ENCODE results near the gene CNTLN.
"Not testable (repeated sequence)": the region's sequence is repeated elsewhere in the genome, so short reads cannot be mapped to it uniquely, and the experiment has no call there.

CNTLN gene

DNA sequence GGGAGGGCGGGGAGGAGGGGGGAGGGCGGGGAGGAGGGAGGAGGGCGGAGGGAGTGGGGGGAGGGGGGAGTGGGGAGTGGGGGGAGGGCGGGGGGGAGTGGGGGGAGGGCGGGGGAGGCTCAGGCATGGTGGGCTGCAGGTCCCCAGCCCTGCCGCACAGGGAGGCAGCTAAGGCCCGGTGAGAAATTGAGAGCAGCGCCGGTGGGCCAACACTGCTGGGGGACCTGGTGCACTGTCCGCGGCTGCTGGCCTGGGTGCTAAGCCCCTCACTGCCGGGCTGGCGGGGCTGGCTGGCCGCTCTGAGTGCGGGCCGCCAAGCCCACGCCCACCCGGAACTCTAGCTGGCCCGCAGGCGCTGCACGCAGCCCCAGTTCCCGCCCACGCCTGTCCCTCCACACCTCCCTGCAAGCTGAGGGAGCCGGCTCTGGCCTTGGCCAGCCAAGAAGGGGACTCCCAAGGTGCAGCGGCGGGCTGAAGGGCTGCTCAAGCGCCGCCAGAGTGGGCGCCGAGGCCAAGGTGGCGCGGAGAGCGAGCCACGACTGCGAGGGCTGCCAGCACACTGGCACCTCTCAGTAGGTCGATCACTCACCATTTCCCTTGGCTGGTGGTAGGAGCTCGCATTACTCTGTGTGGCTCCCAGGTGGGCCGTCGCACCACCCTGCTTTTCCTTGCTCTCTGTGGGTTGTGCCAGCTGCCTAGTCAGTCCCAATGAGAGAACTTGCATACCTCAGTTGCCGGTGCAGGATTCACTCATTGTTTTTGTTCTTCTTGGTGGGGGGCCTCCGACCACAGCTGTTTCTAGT lies 160.2 kb downstream of the CNTLN start:
- no peak for DNase-seq (ENCODE audit: low read depth in 1 of 2, low spot score in 1 of 2)

DNA sequence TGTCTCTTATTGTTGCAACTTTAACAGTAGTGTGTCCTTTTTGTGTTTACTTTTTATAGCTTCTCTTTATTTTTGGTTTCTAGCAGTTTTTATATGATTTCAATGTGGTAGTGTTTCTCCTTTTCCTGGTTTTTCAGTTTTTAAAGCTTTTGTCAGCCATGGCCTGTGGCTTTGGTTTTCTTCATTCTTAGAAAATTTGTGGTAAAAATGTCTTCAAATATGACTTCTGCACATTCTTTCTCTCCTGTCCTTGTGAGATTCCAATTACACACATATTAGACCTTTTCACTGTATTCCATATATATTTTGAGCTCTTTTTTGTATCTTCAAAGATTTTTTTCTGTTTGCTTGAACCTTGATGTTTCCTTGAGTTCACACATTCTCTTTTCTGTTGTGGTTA lies 180.5 kb downstream of the CNTLN start:
- DNase-seq (ENCODE audit: low read depth in 1 of 2, low spot score in 1 of 2), result no peak

DNA sequence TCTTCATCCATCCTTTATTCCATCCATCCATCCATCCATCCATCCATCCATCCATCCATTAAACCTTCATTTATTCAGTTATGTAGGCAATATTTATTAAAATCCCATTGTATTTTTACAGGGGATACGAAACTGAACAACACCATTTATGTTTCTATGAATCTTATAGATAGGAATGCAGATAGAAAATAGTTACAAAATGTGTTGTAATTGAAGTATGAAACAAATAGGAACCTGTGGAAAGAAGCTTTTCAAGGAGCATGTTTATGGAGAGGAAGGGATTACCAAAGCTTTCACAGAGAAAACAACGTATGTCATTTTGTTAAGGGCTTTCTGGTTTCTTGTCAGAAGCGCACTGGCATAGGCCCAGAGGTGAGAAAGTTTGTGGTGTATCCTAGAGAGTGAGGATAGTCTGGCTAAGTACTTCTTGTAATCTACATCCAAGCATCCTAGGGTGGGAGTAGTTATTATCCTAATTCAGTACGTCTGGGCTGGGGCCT lies 184.0 kb downstream of the CNTLN start:
- no peak for DNase-seq (ENCODE audit: low read depth in 1 of 2, low spot score in 1 of 2)

DNA sequence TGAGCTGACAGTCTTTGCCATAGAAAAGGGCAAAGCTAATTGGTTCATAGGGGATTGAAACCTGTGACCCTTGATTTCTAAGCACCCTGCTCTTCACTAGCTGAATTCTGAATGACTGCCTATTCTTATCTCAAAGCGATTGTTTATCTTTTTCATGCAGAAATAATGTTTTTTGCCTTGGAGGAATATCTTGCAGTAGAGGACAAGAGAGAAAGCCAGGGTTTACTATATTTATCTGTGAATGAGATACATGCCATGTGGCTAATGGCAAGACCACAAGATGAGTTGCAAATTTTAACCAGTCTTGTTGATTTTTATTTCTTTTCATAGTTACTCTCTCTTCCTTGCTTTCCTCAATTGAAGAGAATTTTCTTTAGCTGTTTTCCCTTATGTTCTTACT lies 185.0 kb downstream of the CNTLN start:
- no peak for DNase-seq (ENCODE audit: low read depth in 1 of 2, low spot score in 1 of 2)

DNA sequence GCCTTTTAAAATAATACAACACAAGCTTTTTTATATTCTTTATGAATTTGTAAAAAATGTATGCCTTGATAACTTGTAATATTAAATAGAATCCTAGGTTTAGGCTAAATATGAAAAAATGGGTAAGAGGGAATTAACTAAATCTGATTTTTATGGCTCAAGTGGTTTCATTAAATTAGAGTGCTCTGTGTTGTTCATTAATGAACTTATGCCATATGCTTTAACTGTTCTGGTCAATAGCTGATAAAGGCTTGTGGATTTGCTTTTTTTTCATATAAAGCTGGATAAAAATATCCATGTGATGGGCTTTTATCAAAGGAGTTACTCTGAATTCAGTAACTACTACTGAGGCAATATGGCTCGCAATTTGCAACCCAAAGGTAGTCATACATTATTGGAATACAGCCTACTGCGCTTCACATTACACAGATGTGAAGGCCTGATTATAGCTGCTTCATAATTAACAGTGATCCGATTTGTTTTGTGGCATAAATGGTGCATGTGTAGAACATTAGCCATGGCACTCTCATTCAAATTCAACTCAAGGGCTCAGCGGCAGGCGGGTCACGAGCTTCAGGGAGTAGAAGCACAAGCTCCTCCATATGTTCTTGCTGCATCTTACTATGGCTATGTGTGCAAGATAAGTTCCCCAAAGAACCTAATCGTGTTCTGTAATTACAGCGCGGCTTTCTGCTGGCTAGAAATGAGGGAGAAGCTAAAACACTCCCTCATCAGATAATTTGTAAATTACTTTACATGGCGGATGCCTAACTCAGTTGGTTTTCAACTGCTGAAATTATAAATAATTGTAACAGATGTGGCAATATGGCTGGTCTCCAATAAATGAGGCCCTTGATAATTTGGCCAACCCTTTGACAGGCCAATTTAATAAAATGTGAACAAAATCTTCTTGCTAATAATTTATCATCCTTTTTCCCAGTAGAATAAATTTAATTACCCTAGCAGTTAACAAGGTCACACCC lies 188.3 kb downstream of the CNTLN start:
- DNase-seq (ENCODE audit: low read depth in 1 of 2, low spot score in 1 of 2), result no peak

DNA sequence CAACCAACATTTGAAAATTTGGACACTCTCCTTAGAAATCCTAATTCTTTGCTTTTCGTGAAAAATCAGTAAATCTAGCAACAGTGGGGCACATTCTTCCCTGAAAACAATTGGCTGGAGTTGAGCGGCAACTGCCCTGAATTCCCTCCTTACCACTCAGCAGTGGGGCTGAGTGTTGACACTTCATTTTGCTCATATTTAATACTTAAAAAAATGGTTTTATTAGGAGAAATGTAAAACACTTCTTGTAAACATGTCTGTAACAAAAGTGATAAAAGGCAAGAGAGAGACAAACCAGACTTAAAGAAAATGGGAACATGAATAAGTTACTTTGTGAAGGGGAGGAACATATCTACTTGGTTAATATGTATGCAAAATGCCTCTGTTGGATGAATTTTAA lies 193.5 kb downstream of the CNTLN start:
- DNase-seq (ENCODE audit: low read depth in 1 of 2, low spot score in 1 of 2), result no peak

DNA sequence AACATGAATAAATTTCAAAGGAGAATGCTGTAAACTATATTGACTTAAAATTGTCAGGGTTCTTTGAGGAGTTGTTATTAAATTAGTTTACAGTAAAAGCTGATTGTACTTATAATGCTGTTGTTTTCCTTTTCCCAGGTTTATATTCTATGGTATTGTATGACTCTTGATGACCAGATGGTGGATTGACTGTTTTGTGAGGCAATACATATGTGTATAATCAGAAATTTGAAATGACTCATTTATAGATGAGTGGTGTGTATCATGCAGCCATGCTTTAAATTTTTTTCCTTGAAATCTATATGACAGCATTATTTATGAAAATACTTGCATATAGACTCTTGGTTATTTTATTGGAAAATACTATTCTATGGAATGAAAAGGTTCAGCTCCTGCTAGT lies 195.3 kb downstream of the CNTLN start:
- no peak for DNase-seq (ENCODE audit: low read depth in 1 of 2, low spot score in 1 of 2)

DNA sequence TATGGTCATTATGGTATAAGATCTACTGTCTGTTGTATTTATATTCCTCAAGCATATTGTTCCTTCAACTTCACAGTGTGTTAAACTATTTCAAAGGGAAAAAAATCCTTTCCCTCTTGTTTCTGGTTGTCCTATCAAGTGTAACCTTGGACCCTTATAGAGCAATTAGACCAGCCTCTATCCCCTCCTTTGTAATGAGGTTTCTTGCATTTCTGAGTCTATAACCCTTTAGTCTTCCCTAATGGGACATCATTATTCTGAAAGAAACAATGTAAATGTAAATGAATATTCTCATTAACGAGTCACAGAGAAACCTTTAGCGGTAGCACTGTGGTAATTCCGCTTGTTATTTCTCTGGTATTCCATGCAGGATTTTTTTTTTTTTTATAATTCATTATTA lies 197.3 kb downstream of the CNTLN start:
- no peak for DNase-seq (ENCODE audit: low read depth in 1 of 2, low spot score in 1 of 2)

DNA sequence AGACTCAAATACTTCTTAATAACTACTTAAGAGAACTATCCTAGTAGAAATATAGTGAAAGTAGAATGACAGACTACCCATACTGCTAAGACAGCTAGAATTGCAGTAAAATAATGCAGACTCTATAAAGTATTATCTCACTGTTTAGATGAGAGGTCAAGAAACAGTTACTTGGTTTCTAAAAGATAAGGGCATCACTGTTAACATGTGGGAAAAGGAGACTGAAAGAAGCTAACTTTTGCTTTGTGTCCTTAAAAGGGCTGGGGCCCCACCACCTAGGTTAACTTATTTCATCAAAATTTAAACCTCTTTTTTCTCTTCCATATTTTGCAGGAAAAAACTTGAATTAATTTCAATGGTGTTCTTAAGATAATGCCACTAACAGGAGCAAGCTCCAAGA lies 204.3 kb downstream of the CNTLN start:
- no peak for DNase-seq (ENCODE audit: low read depth in 1 of 2, low spot score in 1 of 2)

DNA sequence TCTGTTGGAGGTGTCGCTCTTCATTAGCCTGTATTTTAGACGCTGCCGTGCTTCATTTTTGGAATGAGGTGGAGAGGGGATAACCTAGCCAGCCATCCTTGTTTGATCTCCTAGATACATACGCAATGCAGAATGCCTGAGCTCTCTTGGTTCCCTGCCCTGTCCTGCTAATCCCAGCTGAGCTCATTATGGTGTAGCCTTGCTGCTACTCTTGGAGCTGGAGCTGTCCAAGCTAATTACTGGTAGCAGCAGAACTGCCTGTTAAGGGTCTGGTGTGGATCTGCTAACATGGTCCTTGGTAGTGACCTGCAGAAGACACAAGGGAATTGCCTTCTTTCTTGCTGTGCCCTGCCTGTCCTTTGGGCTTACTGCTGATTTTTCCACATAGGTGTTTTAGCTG lies 207.9 kb downstream of the CNTLN start:
- DNase-seq (ENCODE audit: low read depth in 1 of 2, low spot score in 1 of 2), result no peak

DNA sequence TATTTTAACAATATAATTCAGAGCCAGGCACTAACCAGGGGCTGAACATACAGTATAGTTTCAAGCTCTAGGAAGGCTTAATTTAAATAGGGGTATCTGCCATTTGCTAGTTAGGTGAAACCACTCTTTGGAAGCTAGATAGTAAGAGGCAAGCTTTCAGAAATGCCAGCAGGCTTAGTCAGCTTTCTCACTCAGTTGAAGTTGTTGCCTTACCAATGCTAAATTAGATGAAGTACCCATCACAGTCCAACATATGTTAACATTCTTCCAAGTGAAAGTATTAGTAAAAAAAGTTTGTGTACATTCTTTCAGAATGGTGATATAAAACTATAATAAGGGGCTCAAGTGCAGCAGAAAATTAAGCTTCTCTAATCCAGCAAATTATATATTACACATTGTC lies 215.0 kb downstream of the CNTLN start:
- no peak for DNase-seq (ENCODE audit: low read depth in 1 of 2, low spot score in 1 of 2)

DNA sequence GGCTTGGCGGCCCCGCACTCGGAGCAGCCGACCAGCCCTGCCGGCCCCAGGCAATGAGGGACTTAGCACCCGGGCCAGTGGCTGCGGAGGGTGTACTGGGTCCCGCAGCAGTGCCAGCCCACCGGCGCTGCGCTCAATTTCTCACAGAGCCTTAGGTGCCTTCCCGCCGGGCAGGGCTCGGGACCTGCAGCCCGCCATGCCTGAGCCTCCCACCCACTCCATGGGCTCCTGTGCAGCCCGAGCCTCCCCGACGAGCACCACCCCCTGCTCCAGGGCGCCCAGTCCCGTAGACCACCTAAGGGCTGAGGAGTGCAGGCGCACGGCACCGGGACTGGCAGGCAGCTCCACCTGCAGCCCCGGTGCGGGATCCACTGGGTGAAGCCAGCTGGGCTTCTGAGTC lies 219.2 kb downstream of the CNTLN start:
- DNase-seq (ENCODE audit: low read depth in 1 of 2, low spot score in 1 of 2), result not testable (repeated sequence)

DNA sequence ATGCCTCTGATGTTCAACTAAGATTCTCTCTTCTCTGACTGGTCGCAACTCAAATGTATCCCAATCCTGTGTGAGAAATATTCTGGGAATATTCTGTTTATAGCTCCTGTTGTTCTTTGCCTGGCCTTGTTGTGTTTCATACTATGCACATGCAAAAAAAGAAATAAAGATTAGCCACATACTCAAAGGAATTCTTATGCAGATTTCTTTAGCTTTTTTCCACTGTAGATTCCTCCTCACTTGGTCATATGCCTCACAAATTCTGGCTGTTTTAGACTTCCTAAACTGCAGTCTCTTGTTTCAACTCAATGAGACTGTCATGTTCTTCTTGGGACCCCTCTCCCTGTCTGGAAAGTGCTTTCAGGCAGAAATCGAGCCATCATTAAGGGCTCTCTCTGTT lies 226.5 kb downstream of the CNTLN start:
- no peak for DNase-seq (ENCODE audit: low read depth in 1 of 2, low spot score in 1 of 2)

DNA sequence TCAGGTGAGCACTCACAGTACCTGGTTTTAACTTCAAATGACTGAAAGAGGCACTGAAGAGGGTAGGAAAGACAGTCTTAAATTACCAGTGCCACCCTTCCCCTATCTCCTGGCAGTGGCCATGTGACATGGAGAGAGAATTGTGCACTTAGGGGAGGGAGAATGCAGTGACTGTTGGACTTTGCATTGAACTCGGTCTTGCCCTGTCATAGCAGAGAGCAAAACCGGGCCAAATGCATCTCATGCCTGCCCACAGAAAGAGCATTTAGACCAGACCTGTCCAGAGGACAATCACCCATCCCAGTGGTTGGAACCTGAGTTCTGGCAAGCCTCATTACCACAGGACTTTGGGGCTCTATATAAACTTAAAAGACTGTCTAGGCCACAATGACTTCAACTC lies 232.2 kb downstream of the CNTLN start:
- DNase-seq (ENCODE audit: low read depth in 1 of 2, low spot score in 1 of 2), result no peak

DNA sequence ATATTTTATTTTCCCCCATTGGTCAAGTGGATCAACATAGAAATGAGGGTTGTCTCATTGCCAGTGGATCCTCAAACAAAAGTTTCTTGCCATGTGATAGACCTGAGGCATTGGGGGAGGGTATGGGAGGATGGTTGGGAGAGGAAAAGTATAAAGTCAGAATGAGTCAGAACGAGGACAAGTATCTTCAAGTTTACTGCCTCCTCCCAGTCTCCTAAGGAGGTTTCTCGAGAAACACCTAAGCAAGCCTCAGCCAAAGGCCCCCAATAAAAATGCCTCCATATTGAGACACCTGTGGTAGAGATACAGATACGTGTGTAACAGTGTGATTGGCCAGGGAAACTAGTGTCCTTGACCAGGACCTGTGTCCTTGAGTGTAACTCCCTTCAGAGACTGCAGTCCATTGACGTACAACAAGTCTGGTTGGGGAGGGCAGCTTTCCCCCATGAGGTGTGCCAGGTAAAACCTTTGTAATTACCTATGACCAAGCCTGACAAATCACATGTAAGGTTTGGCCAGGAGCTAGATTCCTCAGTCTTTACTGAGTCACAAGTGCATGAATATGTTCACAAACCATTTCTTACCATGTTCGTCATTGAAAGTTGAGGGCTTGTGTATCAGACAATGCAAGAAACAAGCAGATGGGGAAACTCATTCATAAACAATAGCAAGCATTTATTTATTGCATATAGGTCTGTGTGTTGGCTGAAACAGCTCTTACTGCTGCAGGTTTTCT lies 245.5 kb downstream of the CNTLN start:
- DNase-seq (ENCODE audit: low read depth in 1 of 2, low spot score in 1 of 2), result no peak

DNA sequence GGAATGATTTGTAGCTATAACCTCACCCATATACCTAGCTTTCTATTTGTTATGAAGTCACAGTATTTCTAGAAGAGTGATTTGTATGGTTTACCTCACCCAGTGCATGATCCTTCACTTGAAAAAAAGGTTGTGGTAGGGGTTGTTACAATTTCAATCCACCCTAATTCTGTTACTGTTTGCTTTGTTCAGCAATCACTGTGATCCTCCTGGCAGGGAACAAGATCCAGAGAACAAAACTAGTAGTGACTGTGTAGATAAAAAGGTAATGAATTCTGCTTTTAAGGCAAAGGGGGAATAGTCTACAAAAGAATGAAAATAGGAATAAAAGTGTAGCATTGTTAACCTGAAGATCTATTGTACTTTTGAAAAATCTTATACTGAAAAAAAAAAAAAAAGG lies 252.7 kb downstream of the CNTLN start:
- DNase-seq (ENCODE audit: low read depth in 1 of 2, low spot score in 1 of 2), result no peak

DNA sequence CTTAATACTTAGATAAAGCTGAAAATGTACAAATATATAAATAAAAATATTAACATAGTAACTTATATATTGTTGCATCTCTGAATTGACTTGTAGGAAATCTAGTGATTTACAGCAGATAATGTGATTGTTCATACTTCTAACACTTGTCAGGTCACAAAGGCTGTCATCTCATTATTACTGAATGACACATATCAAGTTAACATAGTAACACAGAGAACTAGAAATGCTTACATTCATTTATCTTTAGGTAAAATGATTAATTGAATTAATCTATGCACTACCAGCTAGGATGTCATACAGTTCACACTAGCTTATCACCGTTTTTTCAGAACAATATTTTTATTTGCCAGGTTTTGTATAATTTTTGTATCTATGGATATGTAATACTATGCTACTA lies 254.2 kb downstream of the CNTLN start:
- no peak for DNase-seq (ENCODE audit: low read depth in 1 of 2, low spot score in 1 of 2)

DNA sequence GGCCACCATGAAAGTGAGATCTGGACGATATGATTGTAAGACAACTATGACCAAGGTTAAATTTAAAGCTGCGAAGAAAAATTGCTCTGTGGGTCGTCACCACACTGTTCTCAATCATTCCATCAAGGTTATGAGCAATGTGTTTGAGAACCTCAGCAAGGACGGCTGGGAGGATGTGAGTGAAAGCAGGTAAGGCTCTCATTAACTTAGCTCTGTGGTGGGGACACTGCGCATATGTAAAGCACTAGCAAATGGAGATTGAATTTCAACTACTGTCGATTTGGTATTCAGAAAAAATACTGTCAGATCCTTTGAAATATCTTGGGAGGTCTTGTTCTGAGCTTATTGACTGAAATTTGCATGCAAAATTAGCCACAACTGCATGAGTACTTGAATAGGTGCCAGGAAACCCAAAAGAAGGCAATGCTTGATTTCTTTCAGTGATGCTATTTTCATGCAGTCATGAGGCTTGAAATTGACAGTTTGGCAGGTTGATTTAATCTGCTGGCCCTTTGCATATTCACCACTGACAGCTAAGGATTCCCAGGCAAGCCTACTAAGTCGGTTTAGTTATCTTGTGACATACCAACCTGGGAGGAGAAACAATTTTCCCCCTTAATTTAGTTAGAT lies 260.2 kb downstream of the CNTLN start:
- DNase-seq (ENCODE audit: low read depth in 1 of 2, low spot score in 1 of 2), result no peak

DNA sequence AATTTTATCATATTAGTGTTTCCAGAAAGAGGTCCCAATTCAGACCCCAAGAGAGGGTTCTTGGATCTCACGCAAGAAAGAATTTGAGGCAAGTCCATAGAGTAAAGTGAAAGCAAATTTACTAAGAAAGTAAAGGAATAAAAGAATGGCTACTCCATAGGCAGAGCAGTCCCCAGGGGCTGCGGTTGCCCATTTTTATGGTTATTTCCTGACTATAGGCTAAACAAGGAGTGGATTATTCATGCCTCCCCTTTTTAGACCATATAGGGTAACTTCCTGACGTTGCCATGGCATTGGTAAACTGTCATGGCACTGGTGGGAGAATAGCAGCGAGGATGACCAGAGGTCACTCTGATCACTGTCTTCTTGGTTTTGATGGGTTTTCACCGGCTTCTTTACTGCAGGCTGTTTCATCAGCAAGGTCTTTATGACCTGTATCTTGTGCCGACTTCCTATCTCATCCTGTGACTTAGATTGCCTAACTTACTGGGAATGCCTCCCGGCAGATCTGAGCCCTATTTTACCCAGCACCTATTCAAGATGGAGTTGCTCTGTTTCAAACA lies 262.4 kb downstream of the CNTLN start:
- DNase-seq (ENCODE audit: low read depth in 1 of 2, low spot score in 1 of 2), result not testable (repeated sequence)

DNA sequence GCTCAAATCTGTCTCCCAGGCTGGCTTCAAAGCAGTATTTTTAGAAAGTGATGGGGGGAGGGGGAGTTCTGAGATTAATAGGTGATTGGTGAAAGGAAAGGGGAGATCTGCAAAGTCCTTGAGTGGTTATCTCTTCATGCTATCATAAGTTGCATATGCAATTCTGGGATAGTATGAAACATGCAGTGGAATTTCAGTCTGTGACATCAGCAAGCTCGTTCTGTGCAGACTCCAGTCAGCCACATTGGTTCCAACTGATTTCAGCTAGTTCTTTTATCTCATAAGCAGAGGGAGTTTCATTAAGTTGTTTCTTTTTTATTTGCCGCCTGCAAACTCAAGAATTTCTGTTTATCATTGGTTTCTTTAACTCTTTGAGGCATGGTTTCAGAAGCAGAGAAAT lies 263.5 kb downstream of the CNTLN start:
- no peak for DNase-seq (ENCODE audit: low read depth in 1 of 2, low spot score in 1 of 2)

DNA sequence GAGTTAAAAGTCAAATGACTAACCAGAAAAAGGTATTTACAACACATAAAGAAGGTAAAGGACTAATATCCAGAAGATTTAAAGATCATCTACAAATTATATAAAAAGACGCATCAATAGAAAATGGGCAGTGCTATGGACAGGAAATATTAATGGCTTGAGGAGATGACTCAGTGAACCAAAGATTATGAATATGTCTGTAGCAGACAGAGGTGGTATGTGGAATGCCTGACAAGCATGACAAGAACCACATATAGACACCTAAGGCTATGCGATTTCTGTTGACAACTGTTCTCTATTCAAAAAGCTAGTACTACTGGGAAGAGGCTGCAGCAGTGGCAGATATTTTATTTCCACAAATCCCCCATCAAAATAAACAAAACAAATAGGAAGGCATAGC lies 267.0 kb downstream of the CNTLN start:
- DNase-seq (ENCODE audit: low read depth in 1 of 2, low spot score in 1 of 2), result no peak
